NCI-H82 treated with DMSO at 0.1 percent for 48 hours (cell line): ENCODE results near the gene ACP1.
"Not testable (repeated sequence)": the region's sequence is repeated elsewhere in the genome, so short reads cannot be mapped to it uniquely, and the experiment has no call there.

ENCODE experiments used
- DNase-seq: peaks from one replicate; lab custom pipeline; 2025; ENCODE audit not compliant: unreplicated experiment; lab: John Stamatoyannopoulos, UW

The ACP1 gene

DNA sequence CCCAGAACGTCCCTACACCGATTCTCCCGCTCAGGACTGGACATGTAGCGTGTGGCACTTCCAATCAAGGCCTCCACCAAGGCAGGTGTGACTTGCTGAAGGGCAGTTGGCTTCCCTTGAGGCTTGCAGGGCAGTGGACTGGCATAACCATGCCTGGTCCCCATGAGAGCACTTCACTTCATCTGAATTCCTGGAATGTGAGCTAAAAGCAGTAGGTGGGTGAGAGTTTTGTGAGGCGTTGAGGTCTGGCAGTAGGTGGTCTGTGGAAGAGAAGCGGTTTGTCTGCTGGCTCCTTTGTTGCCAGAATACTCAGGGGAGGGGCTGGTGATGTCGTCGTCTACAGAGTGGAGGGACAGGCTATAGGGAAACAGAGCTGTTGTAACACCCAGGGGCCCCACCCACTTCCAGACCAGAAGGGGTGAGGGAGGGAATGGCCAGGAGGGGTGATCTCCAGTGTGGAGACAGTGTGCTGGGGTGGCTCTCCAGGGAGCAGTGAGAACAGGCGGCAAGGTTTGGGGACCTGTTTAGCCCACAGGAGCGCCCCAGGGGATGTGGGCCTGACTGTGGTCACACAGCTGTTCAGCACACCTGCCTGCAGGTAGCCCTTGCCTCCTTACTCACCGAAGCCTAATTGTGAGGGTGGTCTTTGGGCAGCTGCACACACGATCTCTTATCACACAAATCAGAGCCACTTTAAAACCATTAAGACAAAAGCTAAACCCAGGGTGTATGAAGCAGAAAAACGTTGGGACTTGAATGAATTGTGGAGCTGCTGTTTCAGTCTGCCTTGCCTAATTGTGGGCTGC is 44.6 kb downstream of the ACP1 start:
- DNase-seq = no peak

- no peak for DNase-seq
Measured at GRCh38 chr2:309954-310510, 45.3 kb downstream of the ACP1 start.

- no peak for DNase-seq
Measured at GRCh38 chr2:310994-311393, 46.2 kb downstream of the ACP1 start.

GRCh38 chr2:313991-314390 is 49.2 kb downstream of the ACP1 start:
- no peak for DNase-seq

- no peak for DNase-seq
Measured at GRCh38 chr2:314561-315336, 50.0 kb downstream of the ACP1 start.

DNA sequence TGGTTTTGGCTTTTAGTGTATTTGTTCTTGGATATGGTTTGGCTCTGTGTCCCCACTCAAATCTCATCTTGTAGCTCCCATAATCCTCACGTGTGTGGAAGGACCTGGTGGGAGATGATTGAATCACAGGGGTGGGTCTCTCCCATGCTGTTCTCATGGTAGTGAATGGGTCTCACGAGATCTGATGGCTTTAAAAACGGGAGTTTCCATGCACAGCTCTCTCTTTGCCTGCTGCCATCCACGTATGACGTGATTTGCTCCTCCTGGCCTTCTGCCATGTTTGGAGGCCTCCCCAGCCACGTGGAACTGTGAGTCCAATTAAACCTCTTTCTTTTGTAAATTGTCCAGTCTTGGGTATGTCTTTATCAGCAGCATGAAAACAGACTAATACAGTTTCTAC is 51.2 kb downstream of the ACP1 start:
- DNase-seq = not testable (repeated sequence)

GRCh38 chr2:316381-316780 is 51.6 kb downstream of the ACP1 start:
- DNase-seq = no peak

- DNase-seq = no peak
Measured at GRCh38 chr2:317501-318424, 53.0 kb downstream of the ACP1 start.

- no peak for DNase-seq
Measured at GRCh38 chr2:319059-319600, 54.4 kb downstream of the ACP1 start.

GRCh38 chr2:320561-320960 is 55.8 kb downstream of the ACP1 start:
- no peak for DNase-seq

DNA sequence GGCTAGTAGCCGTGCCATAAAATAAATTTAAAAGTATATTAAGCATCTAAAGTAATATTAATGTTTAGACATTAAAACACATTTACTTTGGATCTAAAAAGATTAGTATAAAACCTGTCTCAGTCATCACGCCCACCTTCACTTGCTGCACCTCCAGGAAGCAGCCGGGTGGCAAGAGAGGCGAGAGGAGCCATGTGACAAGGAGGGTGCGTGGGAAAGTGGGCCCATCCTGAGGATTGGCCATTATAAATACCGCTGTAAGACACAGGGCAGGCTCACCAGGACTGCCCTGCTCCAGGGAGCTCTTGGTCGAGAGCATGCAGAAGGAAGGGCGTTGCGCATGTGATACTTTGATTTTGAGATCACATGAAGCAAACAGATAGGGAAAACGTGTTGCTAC is 57.6 kb downstream of the ACP1 start:
- DNase-seq = no peak

- DNase-seq = no peak
Measured at GRCh38 chr2:323035-323434, 58.3 kb downstream of the ACP1 start.
